ENCODE results near the gene MSI2.

GRCh38 chr17:57678393-57678792, 422.1 kb downstream of the MSI2 start:
- TF ChIP-seq CTCF (IDR thresholded peaks at IDR 0.05) (no peak), POLR2AphosphoS5 (IDR thresholded peaks at IDR 0.05) (no peak), POLR2A (IDR thresholded peaks at IDR 0.05) (no peak)
